Mesenteric fat pad (tissue), 1 donor: Measurements from ENCODE around the gene USP6NL. TPM values are rescaled to one million over a fixed set of nuclear protein-coding genes. Genes with fewer than 3 reads are reported as not detected.
"Not testable (repeated sequence)": the region's sequence is repeated elsewhere in the genome, so short reads cannot be mapped to it uniquely, and the experiment has no call there.

ENCODE experiments used
- DNase-seq: peaks from one replicate; pipeline ENCODE4 v3.0.0-alpha.2; 2020; ENCODE audit warnings: low spot score
- long read RNA-seq: library from polyadenylated mRNA; unstranded; transcript quantifications from one replicate; pipeline ENCODE4 v2.0.0, GENCODE V29; 2020
- total RNA-seq: library from RNA; stranded (reverse); fragmentation: NEBNext Ultra II Directional; extraction: Animal tissue kit (Norgen Biotek cat#: 25700); gene quantifications from one replicate; pipeline ENCODE4 v1.2.1, GENCODE V29; 2021
- donor health status: DM: yes; HTN: yes; CAD: no.

Gene USP6NL
- total RNA-seq = 18.6 TPM
- long read RNA-seq, full-length matches to known transcripts = 6 of 9 reads
- long read RNA-seq, partial matches to known transcripts = 0 of 9 reads
- long read RNA-seq, other reads (novel, unspliced or antisense) = 3 of 9 reads

DNA sequence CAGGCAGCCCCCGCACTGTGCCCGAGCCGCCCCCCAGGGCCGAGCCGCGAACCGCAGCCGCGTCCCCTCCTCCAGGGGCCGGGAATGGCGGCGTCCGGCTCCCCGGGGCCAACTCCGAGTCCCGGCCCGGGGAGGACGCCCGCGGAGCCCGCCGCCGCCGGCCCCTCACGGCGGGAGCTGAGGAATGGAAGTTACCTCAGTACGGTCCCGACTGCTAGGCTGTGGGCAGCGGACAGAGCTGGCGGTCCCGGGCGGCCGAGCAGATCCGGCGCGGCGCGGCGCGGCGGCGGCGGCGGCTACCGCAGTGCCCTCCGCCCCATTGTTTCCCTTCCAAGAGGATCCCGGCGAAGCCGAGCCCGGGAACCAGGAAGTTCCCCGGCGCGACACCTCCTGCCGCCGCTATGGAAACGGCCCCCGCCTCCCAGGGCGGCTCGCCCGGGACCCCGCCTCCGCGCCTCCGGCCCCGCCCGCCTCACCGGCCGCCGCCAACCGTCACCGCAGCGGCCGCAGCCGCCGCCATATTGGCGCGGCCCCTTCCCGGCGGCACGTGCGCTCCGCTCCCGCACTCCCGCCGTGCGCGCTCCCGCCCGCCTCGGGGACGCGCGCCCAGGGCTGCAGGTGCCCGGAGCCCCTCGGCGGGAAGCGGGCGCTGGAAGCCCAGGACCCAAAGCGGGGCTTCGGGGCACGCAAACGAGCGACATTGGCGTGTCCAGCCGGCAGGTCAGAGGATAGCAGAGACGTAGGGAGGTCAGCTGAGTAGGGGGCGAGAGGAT lies at the start of gene USP6NL:
USP6NL (minus strand) TSS at position 403 of the 773 bp plus-strand sequence. CDS start 14,016 bp downstream, outside the sequence.
- DNase-seq = peak; percentile 97

GRCh38 chr10:11658801-11659368 lies 47.4 kb upstream of the USP6NL start:
- DNase-seq = peak; percentile 18

- DNase-seq = no peak
Observed at GRCh38 chr10:11655836-11656235, 44.4 kb upstream of the USP6NL start.

DNA sequence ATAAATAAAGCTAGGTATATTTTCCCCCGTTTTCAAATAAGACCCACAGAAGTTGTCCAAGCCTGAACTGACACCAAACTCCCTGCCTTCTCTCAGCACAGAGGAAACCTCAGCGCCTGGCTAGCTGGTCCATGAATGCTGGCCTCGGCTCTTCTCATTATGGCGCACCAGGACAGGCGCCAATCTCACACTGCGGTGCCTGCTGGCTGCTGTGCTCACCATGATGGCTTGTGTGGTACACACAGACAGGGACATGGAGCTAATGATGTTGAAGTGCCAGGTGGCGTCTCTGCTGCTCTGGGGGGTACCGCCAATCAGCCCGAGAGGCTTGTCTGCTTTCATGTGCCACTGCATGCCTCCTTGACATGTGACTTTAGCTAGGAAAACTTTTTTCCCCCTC lies 43.2 kb upstream of the USP6NL start:
- peak; percentile 62 for DNase-seq

- DNase-seq = peak; percentile 22
Observed at GRCh38 chr10:11653758-11654471, 42.5 kb upstream of the USP6NL start.

GRCh38 chr10:11647676-11648075 lies 36.2 kb upstream of the USP6NL start:
- DNase-seq = no peak

DNA sequence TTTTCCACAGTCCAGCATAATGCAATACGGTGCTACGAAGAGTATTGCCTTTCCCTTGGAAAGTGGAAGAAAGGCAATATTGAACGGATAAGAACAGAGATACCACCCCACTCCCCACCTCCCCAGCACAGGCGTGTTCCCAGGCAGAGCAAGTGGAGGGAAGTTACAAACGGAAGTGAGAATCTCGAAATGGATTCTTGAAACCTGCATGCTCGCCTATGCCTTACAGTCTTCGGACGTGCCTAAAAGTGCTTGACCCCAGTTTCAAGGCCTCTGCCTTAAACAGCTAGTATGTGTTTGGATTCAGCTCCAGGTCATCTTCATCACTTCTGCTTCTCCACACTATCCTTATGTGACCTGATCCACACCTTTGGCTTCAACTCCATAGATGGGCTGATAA lies 35.0 kb upstream of the USP6NL start:
- no peak for DNase-seq

DNA sequence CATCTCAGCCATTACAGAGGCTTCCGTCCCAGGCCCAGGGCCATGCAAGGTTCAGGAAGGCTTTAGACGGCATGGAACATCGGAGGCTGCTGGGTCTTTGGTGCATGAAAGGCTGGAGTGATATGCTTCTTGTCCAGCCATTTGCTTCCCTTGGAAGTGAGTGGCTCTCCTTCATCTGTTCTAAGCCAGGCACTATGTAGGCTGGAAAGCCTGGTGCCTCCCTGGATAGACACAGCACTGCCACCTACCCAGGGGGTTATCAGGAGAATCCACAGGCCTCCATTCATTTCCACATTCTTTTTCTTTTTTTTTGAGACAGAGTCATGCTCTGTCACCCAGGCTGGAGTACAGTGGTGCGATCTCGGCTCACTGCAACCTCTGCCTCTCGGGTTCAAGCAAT lies 31.6 kb upstream of the USP6NL start:
- no peak for DNase-seq

- no peak for DNase-seq
Observed at GRCh38 chr10:11642566-11642965, 31.1 kb upstream of the USP6NL start.

DNA sequence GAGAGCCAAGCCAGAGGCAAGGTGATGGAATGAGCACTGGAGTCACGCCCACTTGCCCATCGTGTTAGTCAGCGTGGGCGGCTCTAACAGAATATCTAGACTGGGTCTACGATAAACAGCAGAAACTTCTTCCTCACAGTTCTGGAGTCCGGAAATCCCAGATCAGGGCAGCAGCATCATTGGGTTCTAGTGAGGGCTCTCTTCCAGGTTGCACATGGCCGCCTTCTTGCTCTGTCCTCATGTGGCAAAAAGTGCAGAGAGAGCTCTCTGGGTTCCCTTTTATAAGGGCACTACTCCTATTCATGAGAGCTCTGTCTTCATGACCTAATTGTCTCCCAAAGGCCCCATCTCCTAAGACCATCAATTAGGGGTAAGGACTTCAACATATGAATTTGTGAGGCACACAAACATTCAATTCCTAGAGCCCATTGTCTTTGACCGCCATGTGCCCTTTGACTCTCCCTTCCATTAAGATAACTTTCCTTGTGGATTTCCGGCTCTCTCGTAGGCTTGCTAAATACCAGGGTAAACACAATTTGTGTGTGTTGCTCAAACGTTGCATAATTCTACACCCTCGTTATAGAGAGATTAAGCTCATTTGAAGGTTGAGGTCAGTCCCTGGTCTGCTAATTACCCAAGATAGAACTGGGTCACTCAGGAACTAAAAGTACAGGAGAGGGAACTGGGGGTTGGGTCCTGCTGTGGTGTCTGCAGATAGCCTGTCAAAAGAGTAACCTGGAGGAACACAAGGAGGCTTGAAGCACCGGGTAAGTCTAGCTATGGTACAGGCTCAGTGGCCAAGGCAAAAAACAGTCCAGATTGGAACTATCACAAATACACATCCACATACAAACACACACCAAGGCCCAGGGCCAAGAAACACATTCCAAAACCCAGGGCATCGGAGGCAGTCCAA lies 28.7 kb upstream of the USP6NL start:
- no peak for DNase-seq

DNA sequence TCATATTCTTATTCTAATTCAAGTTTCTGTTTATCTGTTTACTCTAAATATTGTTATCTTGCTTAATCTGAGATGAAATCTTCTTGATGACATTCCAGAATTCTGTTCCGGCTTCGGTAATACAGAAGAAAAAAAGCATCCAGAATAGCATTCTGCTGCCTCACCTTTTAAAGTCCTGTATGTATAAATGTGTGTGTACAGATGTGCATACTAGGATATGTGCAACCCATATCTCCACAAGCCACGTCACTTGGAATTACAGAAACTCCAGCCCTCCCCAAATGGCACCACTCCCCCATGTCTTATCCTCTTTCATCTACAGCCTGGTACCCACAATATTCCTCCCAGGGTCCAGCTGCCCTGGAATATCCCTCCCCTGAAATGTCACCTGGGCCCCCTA lies 27.9 kb upstream of the USP6NL start:
- DNase-seq = no peak

DNA sequence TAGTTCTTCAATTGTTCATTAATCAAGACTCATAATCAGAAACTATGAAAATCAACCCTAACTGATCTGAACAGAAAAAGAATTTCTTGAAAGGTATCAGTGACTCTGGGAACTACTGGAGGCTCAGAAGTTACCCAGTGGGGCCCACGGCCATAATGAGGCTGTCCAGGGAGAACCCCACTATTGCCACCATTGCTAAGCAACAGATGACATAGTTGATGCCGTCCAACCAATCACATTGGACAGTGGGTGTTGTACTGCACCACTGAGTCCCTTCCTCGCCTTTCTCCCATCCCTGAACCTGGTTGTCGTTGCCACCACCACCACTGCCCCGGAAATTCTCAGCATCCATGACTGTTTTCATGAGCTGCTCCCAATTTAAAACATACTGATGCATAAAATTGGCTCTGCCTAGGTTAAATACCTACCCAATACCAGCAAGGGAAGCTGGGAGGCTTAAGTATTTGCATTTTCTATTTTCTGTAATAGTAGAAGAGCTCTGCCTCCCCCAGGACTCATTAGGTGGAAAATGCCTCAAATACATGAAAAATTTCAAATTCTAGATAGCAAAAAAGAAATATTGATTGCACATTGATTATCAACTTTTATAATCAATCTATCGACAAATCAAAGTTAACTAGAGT lies 26.7 kb upstream of the USP6NL start:
- DNase-seq = no peak

DNA sequence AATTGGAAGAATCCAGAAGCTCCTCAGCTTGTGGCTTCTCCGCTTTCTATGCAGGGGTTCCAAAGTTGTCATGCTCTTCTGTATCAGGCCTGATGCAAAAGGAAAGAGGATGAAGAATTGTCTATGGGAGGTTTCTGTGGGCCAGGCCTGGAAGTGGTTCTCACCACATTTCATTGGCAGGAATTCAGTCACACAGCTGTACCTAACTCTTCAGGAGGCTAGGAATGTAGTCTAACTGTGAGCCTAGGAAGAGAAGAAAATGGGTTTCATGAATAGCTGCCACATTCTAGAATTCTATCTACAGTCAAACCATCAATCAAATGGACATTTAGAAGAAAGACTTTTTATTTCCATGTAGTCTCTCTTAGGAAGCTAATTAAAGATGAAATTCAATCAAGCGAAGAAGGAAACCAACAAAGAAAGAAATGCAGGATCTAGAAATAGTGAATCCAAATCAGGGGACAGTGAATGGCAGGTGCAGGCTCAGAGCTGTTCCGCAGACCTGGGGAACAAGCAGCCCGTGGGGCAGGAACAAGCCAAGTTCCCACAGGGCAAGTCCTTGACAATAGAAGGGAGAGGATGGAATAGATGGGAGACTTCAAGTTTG lies 25.4 kb upstream of the USP6NL start:
- DNase-seq = no peak

GRCh38 chr10:11631890-11632587 lies 20.6 kb upstream of the USP6NL start:
- DNase-seq = no peak

DNA sequence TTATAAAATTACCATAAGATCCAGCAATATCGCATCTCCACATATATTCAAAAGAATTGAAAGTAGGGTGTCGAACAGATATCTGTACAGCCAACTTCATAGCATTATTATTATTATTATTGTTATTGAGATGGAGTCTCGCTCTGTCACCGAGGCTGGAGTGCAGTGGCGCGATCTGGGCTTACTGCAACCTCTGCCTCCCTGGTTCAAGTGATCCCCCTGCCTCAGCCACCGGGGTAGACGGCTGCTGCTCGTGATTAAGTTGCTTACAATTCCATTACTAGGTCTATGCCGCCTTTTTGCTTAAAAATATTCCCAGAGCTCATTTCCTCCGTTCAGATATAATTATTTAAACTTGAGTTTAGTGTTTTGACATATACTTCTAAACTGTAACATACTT lies 19.8 kb upstream of the USP6NL start:
- DNase-seq = no peak

GRCh38 chr10:11629731-11630130 lies 18.3 kb upstream of the USP6NL start:
- DNase-seq = no peak

GRCh38 chr10:11627941-11628340 lies 16.5 kb upstream of the USP6NL start:
- DNase-seq = not testable (repeated sequence)

DNA sequence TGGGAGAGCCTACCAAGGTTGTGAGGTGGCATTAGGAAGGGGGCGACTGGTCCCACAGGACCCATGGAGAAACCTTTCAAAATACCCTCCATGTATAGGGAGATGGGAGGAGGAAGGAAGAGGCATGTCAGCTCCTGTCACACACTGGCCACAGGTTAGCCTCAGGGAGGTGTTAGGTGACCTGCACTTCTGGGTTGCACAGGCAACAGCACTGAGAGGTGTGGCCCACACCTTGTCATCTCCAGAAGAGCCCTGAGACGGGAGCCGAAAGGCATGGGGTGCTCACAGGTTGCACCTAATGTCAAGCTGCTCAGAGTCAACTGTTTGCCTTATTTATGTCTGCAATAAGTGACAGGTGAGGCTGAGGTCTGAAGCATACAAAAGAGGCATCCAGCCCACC lies 14.6 kb upstream of the USP6NL start:
- no peak for DNase-seq

- no peak for DNase-seq
Observed at GRCh38 chr10:11625019-11625735, 13.7 kb upstream of the USP6NL start.
